ENCODE data around the gene CATSPERE. TPM values are rescaled to one million over a fixed set of nuclear protein-coding genes. Genes with fewer than 3 reads are reported as not detected.
A peak's percentile ranks its signal among the peaks of the same experiment; 100 is the strongest.
"Not testable (repeated sequence)": the region's sequence is repeated elsewhere in the genome, so short reads cannot be mapped to it uniquely, and the experiment has no call there.

The CATSPERE gene
- total RNA-seq, 1 experiment from 2014 or later, result 1.2 TPM

- Histone ChIP-seq H3K79me2 (ENCODE audit: low read depth) (no peaks in the 10 kb centered on the region), H3K4me3 (no peak overlapping the region), H3K4me1 (replicated peaks; ENCODE audit: insufficient read depth) (no peaks in the 10 kb centered on the region), H3K9me2 (ENCODE audit: insufficient read depth) (no peaks in the 10 kb centered on the region), H2AFZ (no peak overlapping the region), H4K20me1 (ENCODE audit: insufficient read depth) (no peaks in the 10 kb centered on the region), H3F3A (ENCODE audit: insufficient read depth, low read depth) (no peaks in the 10 kb centered on the region; the same call in 1 of the 2 replicates), H3K27ac (no peak overlapping the region), H3K27me3 (ENCODE audit: insufficient read depth, low read depth) (no peaks in the 10 kb centered on the region), H3K4me2 (no peak overlapping the region), H3K36me3 (ENCODE audit: low read depth) (no peaks in the 10 kb centered on the region), H3K9me3 (ENCODE audit: insufficient read depth, low read depth) (no peaks in the 10 kb centered on the region)
- TF ChIP-seq CTCF (conservative IDR thresholded peaks at IDR 0.05) (no peak), EZH2 (IDR thresholded peaks at IDR 0.05; ENCODE audit: low read depth) (no peak)
- no TSS peak for BruUV-seq (replicated peaks)
- POLR2A ChIA-PET (ENCODE audit: unreplicated experiment), result no interaction called here
- CTCF ChIA-PET, result no interaction called here
- DNase-seq, result no peak
- intact Hi-C loops (cut with micrococcal nuclease; ENCODE audit: unreplicated experiment), result no loop called here
Measured at GRCh38 chr1:244473059-244473605, 12.1 kb downstream of the CATSPERE start.

- H3K79me2 ChIP-seq (ENCODE audit: low read depth); intact Hi-C loops (cut with micrococcal nuclease; ENCODE audit: unreplicated experiment); BruUV-seq (replicated peaks): not testable (repeated sequence)
Measured at GRCh38 chr1:244484971-244485370, 23.9 kb downstream of the CATSPERE start.

GRCh38 chr1:244494653-244495052 lies 33.6 kb downstream of the CATSPERE start:
- DNase-seq, result no peak
- ChIA-PET POLR2A (ENCODE audit: unreplicated experiment) (no interaction called here), CTCF (no interaction called here)
- intact Hi-C loops (cut with micrococcal nuclease; ENCODE audit: unreplicated experiment), result no loop called here
- no peak overlapping the region for H2AFZ ChIP-seq
- no peaks in the 10 kb centered on the region for H3K36me3 ChIP-seq (ENCODE audit: low read depth)
- H3K9me3 ChIP-seq (ENCODE audit: insufficient read depth, low read depth), result 0 out of 2 replicates have a peak, but pooled peaks cover 2% of the 10 kb centered on the region
- no TSS peak for BruUV-seq (replicated peaks)
- H3K27ac ChIP-seq, result no peak overlapping the region
- H3K27me3 ChIP-seq (ENCODE audit: insufficient read depth, low read depth), result no peaks in the 10 kb centered on the region
- peaks cover 9% of the 10 kb centered on the region; the same call in 1 of the 2 replicates for H3K4me1 ChIP-seq (replicated peaks; ENCODE audit: insufficient read depth)
- no peak overlapping the region for H3K4me3 ChIP-seq
- H3K9me2 ChIP-seq (ENCODE audit: insufficient read depth), result no peaks in the 10 kb centered on the region
- TF ChIP-seq CTCF (conservative IDR thresholded peaks at IDR 0.05), result no peak
- TF ChIP-seq EZH2 (IDR thresholded peaks at IDR 0.05; ENCODE audit: low read depth), result no peak
- no peaks in the 10 kb centered on the region for H3F3A ChIP-seq (ENCODE audit: insufficient read depth, low read depth)
- H4K20me1 ChIP-seq (ENCODE audit: insufficient read depth), result no peaks in the 10 kb centered on the region
- H3K79me2 ChIP-seq (ENCODE audit: low read depth), result no peaks in the 10 kb centered on the region
- no peak overlapping the region for H3K4me2 ChIP-seq

More at GRCh38 chr1:244484971-244485370, 23.9 kb downstream of the CATSPERE start:
- DNase-seq; H3K4me1 ChIP-seq (replicated peaks; ENCODE audit: insufficient read depth); H3K9me2 ChIP-seq (ENCODE audit: insufficient read depth); H2AFZ ChIP-seq; H3K4me2 ChIP-seq; CTCF ChIA-PET; H3K27ac ChIP-seq; H3K36me3 ChIP-seq (ENCODE audit: low read depth); H3K9me3 ChIP-seq (ENCODE audit: insufficient read depth, low read depth); H4K20me1 ChIP-seq (ENCODE audit: insufficient read depth); H3F3A ChIP-seq (ENCODE audit: insufficient read depth, low read depth); H3K4me3 ChIP-seq; POLR2A ChIA-PET (ENCODE audit: unreplicated experiment); H3K27me3 ChIP-seq (ENCODE audit: insufficient read depth, low read depth): not testable (repeated sequence)

DNA sequence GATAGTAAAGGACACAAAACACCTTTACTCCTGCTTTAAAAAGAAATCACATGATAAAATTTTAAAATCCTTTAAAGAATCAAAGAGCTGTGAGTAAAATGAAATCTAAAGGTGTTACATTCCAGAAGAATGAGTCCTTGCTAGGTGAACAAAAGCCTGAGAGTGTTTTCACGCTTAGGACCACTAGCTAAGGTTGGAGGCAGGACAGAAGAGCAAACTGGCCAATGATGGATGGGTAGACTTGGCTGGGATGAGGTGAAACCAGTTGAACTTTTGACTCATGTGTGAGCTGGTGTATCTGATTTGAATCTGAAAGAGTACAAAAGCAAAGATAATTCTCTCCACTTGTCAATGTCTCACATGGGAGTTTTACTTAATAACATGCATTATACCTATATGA lies 35.1 kb downstream of the CATSPERE start:
- H2AFZ ChIP-seq, result no peak overlapping the region
- no peaks in the 10 kb centered on the region for H3K9me2 ChIP-seq (ENCODE audit: insufficient read depth)
- no peaks in the 10 kb centered on the region for H3K27me3 ChIP-seq (ENCODE audit: insufficient read depth, low read depth)
- H4K20me1 ChIP-seq (ENCODE audit: insufficient read depth), result no peaks in the 10 kb centered on the region
- CTCF ChIA-PET, result no interaction called here
- no peaks in the 10 kb centered on the region for H3K79me2 ChIP-seq (ENCODE audit: low read depth)
- no peak for TF ChIP-seq EZH2 (IDR thresholded peaks at IDR 0.05; ENCODE audit: low read depth)
- no peak for TF ChIP-seq CTCF (conservative IDR thresholded peaks at IDR 0.05)
- intact Hi-C loops (cut with micrococcal nuclease; ENCODE audit: unreplicated experiment), result no loop called here
- H3K9me3 ChIP-seq (ENCODE audit: insufficient read depth, low read depth), result 0 out of 2 replicates have a peak, but pooled peaks cover 2% of the 10 kb centered on the region
- no peak overlapping the region for H3K27ac ChIP-seq
- no TSS peak for BruUV-seq (replicated peaks)
- H3F3A ChIP-seq (ENCODE audit: insufficient read depth, low read depth), result no peaks in the 10 kb centered on the region
- peak; percentile 35 to 66 for DNase-seq
- no peaks in the 10 kb centered on the region for H3K36me3 ChIP-seq (ENCODE audit: low read depth)
- no peak overlapping the region for H3K4me3 ChIP-seq
- H3K4me1 ChIP-seq (replicated peaks; ENCODE audit: insufficient read depth), result peaks cover 9% of the 10 kb centered on the region; the same call in 1 of the 2 replicates
- POLR2A ChIA-PET (ENCODE audit: unreplicated experiment), result interaction anchor here (0.6 to 1.4 kb wide), 3 partner anchors 35 to 104 kb away, joined by 4 to 8 read pairs (median 5); partner anchors contain the start of gene CATSPERE
- 0 out of 2 replicates have a peak overlapping the region, but pooled peaks have one; percentile 11 for H3K4me2 ChIP-seq
